GM12872 (cell line): ENCODE data around the gene RBFOX2.

Experiments
- TF ChIP-seq, protein P1 (sequence below): IDR thresholded peaks from 3 replicates; pipeline ENCODE4 v1.5.1; 2011; ENCODE audit warnings: low read depth, mild to moderate bottlenecking, low read length, moderate library complexity; ENCODE audit not compliant: insufficient read depth

The RBFOX2 gene

DNA sequence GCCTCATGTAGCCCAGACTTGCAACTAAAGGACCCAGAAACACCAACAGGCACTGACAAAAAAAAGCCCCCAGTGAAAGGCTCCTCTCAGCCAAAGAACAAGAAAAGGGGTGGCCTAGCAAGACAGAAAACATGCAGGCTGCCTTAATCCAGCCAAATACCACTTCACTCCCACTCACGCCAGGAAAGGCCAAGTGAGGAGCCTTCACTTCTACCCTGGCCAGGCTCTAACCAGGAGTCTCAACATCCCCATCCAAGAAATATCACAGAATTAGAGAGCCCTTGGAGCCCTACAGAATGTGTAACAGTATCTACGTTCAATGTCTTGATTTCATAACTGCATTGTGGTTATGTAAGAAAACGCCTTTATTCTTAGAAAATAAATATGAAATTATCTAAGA is 162.0 kb downstream of the RBFOX2 start:
- TF ChIP-seq, protein P1, sequence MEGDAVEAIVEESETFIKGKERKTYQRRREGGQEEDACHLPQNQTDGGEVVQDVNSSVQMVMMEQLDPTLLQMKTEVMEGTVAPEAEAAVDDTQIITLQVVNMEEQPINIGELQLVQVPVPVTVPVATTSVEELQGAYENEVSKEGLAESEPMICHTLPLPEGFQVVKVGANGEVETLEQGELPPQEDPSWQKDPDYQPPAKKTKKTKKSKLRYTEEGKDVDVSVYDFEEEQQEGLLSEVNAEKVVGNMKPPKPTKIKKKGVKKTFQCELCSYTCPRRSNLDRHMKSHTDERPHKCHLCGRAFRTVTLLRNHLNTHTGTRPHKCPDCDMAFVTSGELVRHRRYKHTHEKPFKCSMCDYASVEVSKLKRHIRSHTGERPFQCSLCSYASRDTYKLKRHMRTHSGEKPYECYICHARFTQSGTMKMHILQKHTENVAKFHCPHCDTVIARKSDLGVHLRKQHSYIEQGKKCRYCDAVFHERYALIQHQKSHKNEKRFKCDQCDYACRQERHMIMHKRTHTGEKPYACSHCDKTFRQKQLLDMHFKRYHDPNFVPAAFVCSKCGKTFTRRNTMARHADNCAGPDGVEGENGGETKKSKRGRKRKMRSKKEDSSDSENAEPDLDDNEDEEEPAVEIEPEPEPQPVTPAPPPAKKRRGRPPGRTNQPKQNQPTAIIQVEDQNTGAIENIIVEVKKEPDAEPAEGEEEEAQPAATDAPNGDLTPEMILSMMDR = no peak

DNA sequence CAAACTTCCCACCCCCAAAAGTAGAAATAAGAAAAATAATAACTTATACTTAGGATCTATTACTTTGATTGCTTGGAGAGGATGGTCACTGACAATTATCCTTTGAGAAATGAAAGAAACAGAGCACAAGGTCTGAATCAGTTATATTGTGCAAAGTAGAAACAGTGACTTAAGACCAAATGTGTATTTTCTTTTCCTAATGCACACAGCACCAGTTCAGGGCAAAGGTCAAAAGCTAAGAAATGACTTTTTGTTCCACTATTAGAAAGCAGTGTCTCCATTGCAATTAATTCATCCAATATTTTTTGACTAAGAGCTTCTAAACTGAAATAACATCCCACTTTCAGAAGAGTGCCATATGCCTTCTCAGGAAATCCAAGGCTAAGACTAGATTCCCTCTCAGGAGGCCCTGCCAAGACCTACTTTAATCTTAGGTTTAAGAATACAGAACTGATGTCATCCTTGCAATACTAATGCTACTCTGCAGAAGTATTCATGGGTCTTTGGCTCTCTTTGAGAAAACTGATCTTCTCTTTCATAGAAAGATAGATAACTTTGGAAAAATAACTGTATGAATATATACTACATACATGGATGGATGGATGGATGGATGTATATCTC is 164.0 kb downstream of the RBFOX2 start:
- TF ChIP-seq, protein P1 = no peak

DNA sequence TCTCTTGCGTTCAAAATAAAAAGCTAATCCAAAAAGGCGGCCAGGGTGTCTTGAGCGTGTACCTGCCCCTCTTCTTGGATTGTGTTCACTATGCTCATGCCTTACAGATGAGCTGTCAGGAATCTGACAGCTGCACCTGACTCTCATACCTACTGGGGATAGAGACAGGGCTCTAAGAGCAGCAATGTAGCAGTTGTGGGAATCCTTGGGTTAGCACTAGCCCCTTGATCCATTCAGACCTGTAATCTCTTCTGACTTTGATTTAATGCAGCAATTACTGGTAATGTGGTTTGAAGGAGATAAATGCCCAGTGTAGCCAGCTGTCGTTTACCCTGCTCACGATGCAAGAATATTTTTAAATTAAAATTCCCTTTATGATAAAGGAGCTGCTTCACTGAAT is 165.2 kb downstream of the RBFOX2 start:
- TF ChIP-seq, protein P1 = no peak

DNA sequence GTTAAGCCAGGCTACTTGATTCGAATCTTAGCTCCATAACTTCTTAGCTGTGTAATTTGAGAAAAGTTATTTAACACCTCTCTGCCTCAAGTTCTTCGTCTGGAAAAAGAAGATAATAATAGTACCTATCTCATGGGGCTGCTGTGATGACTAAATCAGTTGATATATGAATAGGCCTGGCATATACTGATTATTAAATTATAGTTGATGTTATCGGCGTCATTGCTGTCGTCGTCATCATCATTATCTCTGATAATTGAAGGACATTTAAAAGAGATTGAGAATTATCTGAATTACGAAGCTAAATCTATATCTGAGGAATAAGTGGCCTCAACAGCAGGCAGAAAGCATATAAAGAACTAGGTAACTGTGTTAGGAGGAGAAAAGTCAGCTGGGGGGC is 165.9 kb downstream of the RBFOX2 start:
- TF ChIP-seq, protein P1 = no peak

DNA sequence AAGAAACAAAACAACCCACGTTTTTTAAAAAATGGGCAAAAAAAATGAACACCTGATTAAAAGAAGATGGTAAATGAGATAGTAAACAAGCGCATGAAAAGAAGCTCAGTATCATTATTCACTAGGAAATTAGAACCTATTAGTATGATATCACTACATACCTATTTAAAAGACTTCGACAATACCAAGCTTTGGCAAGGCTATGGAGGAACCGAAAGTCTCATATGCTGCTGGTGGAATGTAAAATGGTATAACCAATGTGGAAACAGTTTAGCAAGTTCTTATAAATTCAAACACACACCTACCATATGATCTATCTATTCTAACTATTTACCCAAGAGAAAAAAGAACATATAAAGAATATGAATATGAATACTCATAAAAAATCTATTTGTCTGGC is 167.2 kb downstream of the RBFOX2 start:
- TF ChIP-seq, protein P1 = no peak

DNA sequence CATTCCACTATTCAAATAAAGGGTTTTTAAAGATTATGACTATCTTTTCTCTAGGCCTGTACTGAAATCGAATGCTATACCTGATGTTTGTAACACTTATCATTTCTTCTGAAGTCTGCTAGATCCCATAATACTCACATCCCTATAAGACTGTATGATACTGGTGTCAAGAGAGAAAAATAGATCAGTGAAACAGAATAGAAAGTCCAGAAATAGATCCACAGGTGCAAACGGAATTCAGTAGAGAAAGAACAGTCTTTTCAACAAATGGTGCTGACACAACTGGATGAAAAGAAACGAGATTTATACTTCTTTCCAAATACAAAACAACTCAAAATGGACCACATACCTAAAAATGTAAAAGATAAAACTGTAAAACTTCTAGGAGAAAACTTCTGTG is 167.8 kb downstream of the RBFOX2 start:
- TF ChIP-seq, protein P1 = no peak

DNA sequence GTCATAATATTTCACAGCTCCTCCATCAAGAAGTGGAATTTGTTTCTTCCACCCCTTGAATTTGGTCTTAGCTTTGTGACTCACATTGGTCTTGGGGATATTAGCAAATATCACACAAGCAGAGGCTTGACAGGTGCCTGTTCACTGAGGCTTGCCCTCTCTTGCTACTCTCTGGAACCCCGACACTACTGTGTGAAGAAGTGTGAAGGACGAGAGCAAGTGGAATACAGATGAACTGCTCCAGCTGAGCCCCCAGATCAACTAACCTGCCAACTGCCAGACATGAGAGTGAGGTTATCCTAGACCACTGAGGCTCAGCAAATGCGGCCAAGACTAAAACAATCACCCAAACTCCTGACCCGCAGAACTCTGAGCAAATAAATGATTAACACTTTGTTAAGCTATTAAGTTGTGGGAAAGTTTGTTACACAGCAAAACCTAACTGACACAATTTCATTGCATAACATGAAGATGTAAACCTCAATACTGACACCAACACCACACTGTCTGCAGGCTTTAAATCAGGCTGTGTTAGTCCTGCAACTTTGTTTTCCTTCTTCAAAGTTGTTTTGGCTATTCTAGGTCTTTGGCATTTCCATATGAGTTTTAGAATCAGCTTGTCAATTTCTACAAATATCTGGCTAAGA is 168.4 kb downstream of the RBFOX2 start:
- TF ChIP-seq, protein P1 = no peak
